ENCODE data around the gene SHMT2.
"Not testable (repeated sequence)": the region's sequence is repeated elsewhere in the genome, so short reads cannot be mapped to it uniquely, and the experiment has no call there.

SHMT2 gene

GRCh38 chr12:57270966-57271470 lies 41.5 kb downstream of the SHMT2 start:
- TF ChIP-seq, protein P1, sequence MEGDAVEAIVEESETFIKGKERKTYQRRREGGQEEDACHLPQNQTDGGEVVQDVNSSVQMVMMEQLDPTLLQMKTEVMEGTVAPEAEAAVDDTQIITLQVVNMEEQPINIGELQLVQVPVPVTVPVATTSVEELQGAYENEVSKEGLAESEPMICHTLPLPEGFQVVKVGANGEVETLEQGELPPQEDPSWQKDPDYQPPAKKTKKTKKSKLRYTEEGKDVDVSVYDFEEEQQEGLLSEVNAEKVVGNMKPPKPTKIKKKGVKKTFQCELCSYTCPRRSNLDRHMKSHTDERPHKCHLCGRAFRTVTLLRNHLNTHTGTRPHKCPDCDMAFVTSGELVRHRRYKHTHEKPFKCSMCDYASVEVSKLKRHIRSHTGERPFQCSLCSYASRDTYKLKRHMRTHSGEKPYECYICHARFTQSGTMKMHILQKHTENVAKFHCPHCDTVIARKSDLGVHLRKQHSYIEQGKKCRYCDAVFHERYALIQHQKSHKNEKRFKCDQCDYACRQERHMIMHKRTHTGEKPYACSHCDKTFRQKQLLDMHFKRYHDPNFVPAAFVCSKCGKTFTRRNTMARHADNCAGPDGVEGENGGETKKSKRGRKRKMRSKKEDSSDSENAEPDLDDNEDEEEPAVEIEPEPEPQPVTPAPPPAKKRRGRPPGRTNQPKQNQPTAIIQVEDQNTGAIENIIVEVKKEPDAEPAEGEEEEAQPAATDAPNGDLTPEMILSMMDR (IDR thresholded peaks at IDR 0.05; ENCODE audit: low read depth, low read length), result peak; percentile 27; the same call in 1 of the 2 replicates
- Histone ChIP-seq H3K27ac (no peak overlapping the region), H3K27me3 (ENCODE audit: insufficient read depth, low read depth, severe bottlenecking) (no peaks in the 10 kb centered on the region), H3K9me3 (ENCODE audit: severe bottlenecking) (no peaks in the 10 kb centered on the region), H3K4me3 (ENCODE audit: low read depth, low read length) (no peak overlapping the region), H3K36me3 (peaks cover 29% of the 10 kb centered on the region)
- no peak for DNase-seq

DNA sequence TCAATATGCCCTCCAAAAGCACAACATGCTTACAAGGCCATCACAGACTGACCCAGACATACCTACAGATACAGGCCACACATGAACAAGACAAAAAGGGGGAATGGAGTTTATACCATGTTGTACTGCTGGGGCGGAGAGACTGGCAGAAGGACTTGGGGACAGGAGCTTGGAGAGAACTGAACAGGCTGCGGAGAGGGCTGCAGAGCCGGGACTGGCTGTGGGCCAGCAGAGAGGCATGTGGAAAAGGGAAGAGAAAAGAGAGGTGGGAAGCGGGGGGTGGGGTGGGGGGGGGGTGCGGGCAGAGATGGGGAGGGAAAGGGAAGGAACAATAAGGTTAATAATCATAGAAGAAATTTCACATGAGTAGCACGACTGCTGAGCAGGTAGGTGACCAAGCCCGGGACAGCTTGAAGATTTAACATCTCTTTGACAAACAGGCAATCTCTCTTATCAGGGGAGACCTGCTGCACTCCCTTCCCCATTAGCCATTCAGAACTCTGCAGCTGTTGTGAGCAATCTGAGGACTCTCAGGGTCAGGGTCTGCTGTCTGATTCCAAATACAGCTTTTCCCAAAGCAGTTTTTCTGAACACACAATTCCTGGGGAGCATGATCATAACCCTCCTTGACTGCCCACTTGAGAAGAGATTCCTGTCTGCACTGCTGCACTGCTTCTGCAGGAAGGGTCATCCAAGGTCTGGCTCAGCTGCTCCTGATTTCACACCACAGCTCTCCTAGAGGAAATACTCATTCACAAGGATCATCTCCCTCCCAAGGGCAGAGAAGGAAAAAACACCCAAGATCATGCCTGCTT lies 43.0 kb downstream of the SHMT2 start:
- Histone ChIP-seq H3K27ac (no peak overlapping the region), H3K27me3 (ENCODE audit: insufficient read depth, low read depth, severe bottlenecking) (no peaks in the 10 kb centered on the region), H3K4me3 (ENCODE audit: low read depth, low read length) (no peak overlapping the region), H3K36me3 (peaks cover 24% of the 10 kb centered on the region), H3K9me3 (ENCODE audit: severe bottlenecking) (no peaks in the 10 kb centered on the region)
- peak; percentile 27 for DNase-seq
- TF ChIP-seq, protein P1 (IDR thresholded peaks at IDR 0.05; ENCODE audit: low read depth, low read length), result no peak

GRCh38 chr12:57273516-57273915 lies 44.0 kb downstream of the SHMT2 start:
- TF ChIP-seq, protein P1 (IDR thresholded peaks at IDR 0.05; ENCODE audit: low read depth, low read length), result no peak
- Histone ChIP-seq H3K9me3 (ENCODE audit: severe bottlenecking) (no peaks in the 10 kb centered on the region), H3K27me3 (ENCODE audit: insufficient read depth, low read depth, severe bottlenecking) (no peaks in the 10 kb centered on the region), H3K27ac (no peak overlapping the region), H3K4me3 (ENCODE audit: low read depth, low read length) (no peak overlapping the region), H3K36me3 (peaks cover 27% of the 10 kb centered on the region)
- DNase-seq, result no peak

DNA sequence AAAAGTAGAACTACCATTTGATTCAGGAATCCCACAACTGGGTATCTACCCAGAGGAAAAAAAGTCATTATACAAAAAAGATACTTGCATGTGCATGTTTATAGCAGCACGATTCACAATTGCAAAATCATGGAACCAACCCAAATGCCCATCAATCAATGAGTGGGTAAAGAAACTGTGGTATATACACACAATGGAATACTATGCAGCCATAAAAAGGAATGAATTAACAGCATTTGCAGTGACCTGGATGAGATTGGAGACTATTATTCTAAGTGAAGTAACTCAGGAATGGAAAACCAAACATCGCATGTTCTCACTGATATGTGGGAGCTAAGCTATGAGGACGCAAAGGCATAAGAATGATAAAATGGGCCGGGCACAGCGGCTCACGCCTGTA lies 46.7 kb downstream of the SHMT2 start:
- H3K27ac ChIP-seq; H3K9me3 ChIP-seq (ENCODE audit: severe bottlenecking); H3K4me3 ChIP-seq (ENCODE audit: low read depth, low read length); H3K27me3 ChIP-seq (ENCODE audit: insufficient read depth, low read depth, severe bottlenecking); DNase-seq: not testable (repeated sequence)
- H3K36me3 ChIP-seq, result peaks cover 32% of the 10 kb centered on the region

DNA sequence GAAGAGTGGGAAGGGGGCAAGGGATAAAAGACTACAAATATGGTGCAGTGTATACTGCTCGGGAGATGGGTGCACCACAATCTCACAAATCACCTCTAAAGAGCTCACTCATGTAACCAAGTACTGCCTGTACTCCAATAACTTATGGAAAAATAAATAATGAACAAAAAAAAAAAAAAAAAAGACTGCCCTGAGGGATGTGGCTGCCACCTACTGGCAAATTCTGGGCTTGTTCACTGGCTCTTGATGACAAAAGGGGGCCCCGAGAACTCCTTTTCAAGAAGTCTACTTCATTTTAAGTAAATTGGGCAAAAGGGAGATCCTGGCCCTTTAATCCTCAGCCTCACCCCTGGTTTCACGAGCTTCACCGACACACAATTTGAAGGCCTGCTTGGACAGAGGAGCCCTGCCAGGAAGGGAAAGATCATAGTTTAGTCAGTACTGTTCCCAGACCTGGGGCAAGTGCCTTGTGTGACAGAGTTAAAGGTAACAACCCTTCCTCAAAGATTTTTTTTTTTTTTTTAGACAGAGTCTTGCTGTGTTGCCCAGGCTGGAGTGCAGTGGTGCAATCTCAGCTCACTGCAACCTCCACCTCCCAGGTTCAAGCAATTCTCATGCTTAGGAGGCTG lies 47.5 kb downstream of the SHMT2 start:
- no peak for DNase-seq
- Histone ChIP-seq H3K4me3 (ENCODE audit: low read depth, low read length) (no peak overlapping the region), H3K27me3 (ENCODE audit: insufficient read depth, low read depth, severe bottlenecking) (no peaks in the 10 kb centered on the region), H3K9me3 (ENCODE audit: severe bottlenecking) (no peaks in the 10 kb centered on the region), H3K27ac (no peak overlapping the region), H3K36me3 (peaks cover 35% of the 10 kb centered on the region)
- TF ChIP-seq, protein P1 (IDR thresholded peaks at IDR 0.05; ENCODE audit: low read depth, low read length), result peak; percentile 34
